Measurements from ENCODE around the gene ELFN2. TPM values are rescaled to one million over a fixed set of nuclear protein-coding genes. Genes with fewer than 3 reads are reported as not detected.

The ELFN2 gene
- total RNA-seq, 6 experiments from 2014 or later: 0.07 to 0.93 (median 0.49) TPM

DNA sequence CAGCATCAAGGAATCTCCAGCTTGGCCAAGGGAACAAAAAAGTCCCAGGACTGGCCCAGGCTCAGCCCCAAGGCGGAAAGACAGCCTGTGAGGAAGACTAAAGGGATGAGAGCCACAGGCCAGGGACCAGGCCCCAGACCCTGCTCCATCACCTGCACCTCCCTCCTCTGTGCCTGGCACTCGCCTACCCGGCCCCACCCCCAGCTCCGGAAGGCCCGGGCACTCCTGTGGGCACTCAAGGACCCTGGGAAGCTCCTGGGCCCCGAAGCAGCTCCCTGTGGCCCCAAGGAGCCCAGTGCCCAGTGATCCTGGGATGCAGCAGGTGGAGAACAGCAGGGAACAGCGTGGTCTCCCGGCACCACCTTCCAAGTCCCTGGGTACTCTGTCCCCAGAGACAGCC is 18.2 kb downstream of the ELFN2 start:
- ATAC-seq (no peak), DNase-seq (no peak)
- WGBS (ENCODE audit: insufficient coverage, low coverage, low lambda C conversion rate, missing lambda C conversion rate): 76% methylated on average over 3 of the region's 8 CpGs
- TF ChIP-seq, protein P1, sequence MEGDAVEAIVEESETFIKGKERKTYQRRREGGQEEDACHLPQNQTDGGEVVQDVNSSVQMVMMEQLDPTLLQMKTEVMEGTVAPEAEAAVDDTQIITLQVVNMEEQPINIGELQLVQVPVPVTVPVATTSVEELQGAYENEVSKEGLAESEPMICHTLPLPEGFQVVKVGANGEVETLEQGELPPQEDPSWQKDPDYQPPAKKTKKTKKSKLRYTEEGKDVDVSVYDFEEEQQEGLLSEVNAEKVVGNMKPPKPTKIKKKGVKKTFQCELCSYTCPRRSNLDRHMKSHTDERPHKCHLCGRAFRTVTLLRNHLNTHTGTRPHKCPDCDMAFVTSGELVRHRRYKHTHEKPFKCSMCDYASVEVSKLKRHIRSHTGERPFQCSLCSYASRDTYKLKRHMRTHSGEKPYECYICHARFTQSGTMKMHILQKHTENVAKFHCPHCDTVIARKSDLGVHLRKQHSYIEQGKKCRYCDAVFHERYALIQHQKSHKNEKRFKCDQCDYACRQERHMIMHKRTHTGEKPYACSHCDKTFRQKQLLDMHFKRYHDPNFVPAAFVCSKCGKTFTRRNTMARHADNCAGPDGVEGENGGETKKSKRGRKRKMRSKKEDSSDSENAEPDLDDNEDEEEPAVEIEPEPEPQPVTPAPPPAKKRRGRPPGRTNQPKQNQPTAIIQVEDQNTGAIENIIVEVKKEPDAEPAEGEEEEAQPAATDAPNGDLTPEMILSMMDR (IDR thresholded peaks at IDR 0.05): no peak
- no peak for TF ChIP-seq POLR2A (IDR thresholded peaks at IDR 0.05)
- Histone ChIP-seq H3K4me1 (peaks cover 0 to 8% (median 0%) of the 10 kb centered on the region in 4 donors), H3K27ac (no peak overlapping the region), H3K9me3 (no peaks in the 10 kb centered on the region), H3K36me3 (no peaks in the 10 kb centered on the region), H3K27me3 (no peaks in the 10 kb centered on the region), H3K4me3 (no peak overlapping the region)
- intact Hi-C loops (cut with DNase I): no loop called here

DNA sequence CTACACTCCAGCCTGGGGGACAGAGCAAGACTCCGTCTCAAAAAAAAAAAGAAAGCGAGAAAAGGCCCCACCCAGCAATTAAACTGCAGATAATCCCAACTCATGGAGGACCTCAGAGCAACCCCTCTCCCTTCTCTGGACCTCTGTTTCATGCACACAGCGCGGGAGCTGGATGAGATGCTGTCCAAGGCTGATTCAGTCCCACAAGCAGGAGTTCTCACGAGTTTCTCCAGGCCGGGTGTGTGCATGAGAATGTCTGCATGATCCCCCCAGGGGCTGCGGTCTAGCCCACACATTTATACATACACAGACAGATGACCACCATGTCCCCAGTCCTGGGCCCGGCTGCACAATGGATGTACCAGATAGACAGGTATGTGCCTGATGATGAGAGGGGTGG is 19.4 kb downstream of the ELFN2 start:
- no peaks in the 10 kb centered on the region for H3K36me3 ChIP-seq
- no CpG with 5 or more reads among the region's 8 CpGs for WGBS (ENCODE audit: insufficient coverage, low coverage, low lambda C conversion rate, missing lambda C conversion rate)
- no peaks in the 10 kb centered on the region for H3K27me3 ChIP-seq
- DNase-seq (no peak), ATAC-seq (no peak)
- intact Hi-C loops (cut with DNase I): no loop called here
- no peaks in the 10 kb centered on the region for H3K9me3 ChIP-seq
- TF ChIP-seq POLR2A (IDR thresholded peaks at IDR 0.05): no peak
- TF ChIP-seq, protein P1 (IDR thresholded peaks at IDR 0.05): no peak
- no peak overlapping the region for H3K27ac ChIP-seq
- peaks cover 0 to 8% (median 0%) of the 10 kb centered on the region in 4 donors for H3K4me1 ChIP-seq
- H3K4me3 ChIP-seq: no peak overlapping the region

DNA sequence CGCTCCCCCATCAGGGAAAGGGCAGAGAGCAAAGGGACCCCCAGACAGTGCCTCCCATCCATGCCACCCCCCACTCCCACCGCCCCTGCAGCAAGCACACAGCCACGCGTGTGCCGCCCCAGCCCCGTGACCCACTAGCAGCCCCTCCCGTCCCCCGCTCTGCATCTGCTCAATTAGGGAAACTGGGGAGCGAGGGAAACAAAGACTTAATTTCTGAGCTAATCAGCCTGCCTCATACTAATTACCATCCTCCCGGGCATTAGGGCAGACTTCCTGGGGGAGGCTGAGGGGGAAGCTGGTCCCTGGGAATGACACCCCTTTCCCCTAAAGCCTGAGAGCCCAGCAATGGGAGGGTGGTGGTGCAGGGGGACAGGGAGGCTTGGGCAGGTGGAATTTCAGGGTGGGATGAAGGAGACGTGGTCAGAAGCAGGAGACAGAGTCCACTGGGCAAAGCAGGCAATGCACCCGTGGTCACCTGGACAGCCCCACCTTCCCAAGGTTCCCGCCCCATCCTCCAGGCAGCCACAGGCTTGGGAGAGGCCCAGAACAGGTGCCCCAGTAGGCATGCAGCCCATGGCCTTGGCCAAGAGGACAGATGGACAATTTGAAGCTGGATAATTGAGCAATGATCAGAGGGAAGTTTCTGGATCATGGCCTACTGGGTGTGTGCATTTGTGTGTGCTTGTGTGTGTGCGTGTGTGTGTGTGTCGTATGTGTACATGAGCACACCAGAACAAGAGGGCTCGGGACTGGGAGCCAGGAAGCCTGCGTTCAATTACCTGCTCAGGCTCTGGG is 20.6 kb downstream of the ELFN2 start:
- 22% methylated on average over 3 of the region's 17 CpGs for WGBS (ENCODE audit: insufficient coverage, low coverage, low lambda C conversion rate, missing lambda C conversion rate)
- DNase-seq: peak; percentile 81 to 95 (median 94)
- H3K27ac ChIP-seq: no peak overlapping the region
- TF ChIP-seq, protein P1 (IDR thresholded peaks at IDR 0.05): no peak
- no peak for TF ChIP-seq POLR2A (IDR thresholded peaks at IDR 0.05)
- ATAC-seq: peak; percentile 80 to 91 (median 89)
- no peaks in the 10 kb centered on the region for H3K9me3 ChIP-seq
- intact Hi-C loops (cut with DNase I): no loop called here
- no peaks in the 10 kb centered on the region for H3K27me3 ChIP-seq
- H3K4me1 ChIP-seq: peaks cover 0 to 18% (median 0%) of the 10 kb centered on the region in 4 donors
- no peak overlapping the region for H3K4me3 ChIP-seq
- H3K36me3 ChIP-seq: no peaks in the 10 kb centered on the region

DNA sequence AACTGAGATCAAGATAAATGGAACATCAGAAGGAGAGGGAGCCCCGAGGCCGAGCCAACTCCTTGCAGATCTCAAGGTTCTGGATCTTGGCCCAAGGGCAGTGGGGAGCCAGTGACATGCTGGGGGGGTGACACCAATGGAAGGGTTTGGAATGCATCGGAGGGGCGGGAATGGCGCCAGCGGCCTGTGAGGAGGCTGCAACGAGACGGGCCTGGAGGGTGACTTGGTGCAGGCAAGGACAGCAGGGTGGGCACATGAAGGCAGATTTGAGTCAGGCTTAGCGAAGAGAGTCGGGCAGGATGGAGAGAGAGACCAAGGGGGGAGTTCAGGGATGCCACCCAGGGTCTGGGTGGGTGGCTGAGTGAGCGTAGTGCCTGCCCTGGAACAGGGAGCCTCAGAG is 23.2 kb downstream of the ELFN2 start:
- TF ChIP-seq, protein P1 (IDR thresholded peaks at IDR 0.05): no peak
- no peak for TF ChIP-seq POLR2A (IDR thresholded peaks at IDR 0.05)
- no peak for ATAC-seq

More for the DNA sequence above, 23.2 kb downstream of the ELFN2 start:
- WGBS (ENCODE audit: insufficient coverage, low coverage, low lambda C conversion rate, missing lambda C conversion rate): 81% methylated on average over 8 of the region's 11 CpGs
- Histone ChIP-seq H3K9me3 (no peaks in the 10 kb centered on the region), H3K27me3 (no peaks in the 10 kb centered on the region), H3K36me3 (no peaks in the 10 kb centered on the region), H3K4me1 (peaks cover 0 to 26% (median 0%) of the 10 kb centered on the region in 4 donors), H3K4me3 (no peak overlapping the region), H3K27ac (no peak overlapping the region)
- no peak for DNase-seq
- intact Hi-C loops (cut with DNase I): no loop called here

All from right lobe of liver (tissue), 6 donors.